ENCODE data around the gene TBC1D3. TPM values are rescaled to one million over a fixed set of nuclear protein-coding genes. Genes with fewer than 3 reads are reported as not detected.
"Not testable (repeated sequence)": the region's sequence is repeated elsewhere in the genome, so short reads cannot be mapped to it uniquely, and the experiment has no call there.

Gene TBC1D3
- total RNA-seq (not detected), total RNA-seq (0 to 0.44 (median 0) reads per million in 172 experiments)
- polyA plus RNA-seq (2013, experiment 1 of 2) = not detected
- not detected for polyA plus RNA-seq (2013, experiment 2 of 2)

DNA sequence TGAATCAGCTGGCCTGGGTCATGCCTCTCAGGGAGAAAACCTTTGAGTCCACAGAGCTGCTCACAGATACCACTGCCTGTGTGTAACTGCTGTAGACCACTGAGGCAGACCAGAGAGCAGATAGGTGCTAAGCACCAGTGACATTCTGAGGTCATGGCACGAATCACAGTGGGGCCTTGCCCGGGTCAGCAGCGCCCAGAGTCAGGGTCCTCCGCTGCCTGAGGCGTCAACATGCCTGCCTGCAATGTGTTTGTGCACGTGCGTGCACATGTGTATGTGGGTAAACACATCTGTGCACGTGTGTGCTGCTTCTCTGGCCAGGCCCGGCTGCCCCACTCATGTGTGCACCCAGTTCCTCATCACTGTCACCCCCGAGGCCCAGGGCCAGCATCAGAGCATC is at the start of gene TBC1D3:
Gene TBC1D3, minus strand, starts transcription at position 101 of the 400 bp plus-strand sequence. CDS start 1,526 bp downstream, outside the sequence.
- H3K27me3 ChIP-seq (ENCODE audit: control insufficient read depth in 1 of 2, insufficient read depth in 2 of 2, low read length in 2 of 2); H3K4me3 ChIP-seq (ENCODE audit: low read length); H3K9me3 Mint-ChIP-seq; H3K4me1 Mint-ChIP-seq (ENCODE audit: low read depth); H3K27ac ChIP-seq (ENCODE audit: low read depth in 1 of 2, low read length in 2 of 2); H3K27ac Mint-ChIP-seq; CTCF ChIA-PET; H3K36me3 Mint-ChIP-seq (ENCODE audit: low read depth); H3K4me3 Mint-ChIP-seq; H3K36me3 ChIP-seq (ENCODE audit: insufficient read depth, low read length); DNase-seq; H3K9me3 ChIP-seq (ENCODE audit: control insufficient read depth in 1 of 2, insufficient read depth in 1 of 2, low read length in 2 of 2); H3K27me3 Mint-ChIP-seq; ATAC-seq (ENCODE audit: poor library complexity); POLR2A ChIA-PET; intact Hi-C loops (cut with DNase I, micrococcal nuclease); H3K4me1 ChIP-seq (ENCODE audit: insufficient read depth, low read length): not testable (repeated sequence)

DNA sequence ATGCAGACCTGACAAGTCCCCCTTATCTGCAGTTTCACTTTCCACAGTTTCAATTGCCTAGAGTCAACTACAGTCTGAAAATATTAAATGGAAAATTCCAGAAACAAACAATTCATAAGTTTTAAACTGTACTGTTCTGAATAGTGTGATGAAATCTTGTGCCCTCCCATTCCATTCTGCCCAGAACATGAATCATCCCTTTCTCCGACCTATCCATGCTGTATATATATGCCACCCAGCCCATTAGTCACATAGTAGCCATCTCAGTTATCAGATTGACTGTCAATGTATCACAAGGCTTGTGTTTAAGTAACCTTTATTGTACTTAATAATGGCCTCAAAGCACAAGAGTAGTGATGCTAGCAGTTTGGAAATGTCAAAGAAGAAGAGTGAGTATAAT is 40.4 kb upstream of the TBC1D3 start:
- H3K4me1 ChIP-seq (ENCODE audit: insufficient read depth, low read length); H3K4me3 Mint-ChIP-seq; DNase-seq; H3K27ac ChIP-seq (ENCODE audit: low read depth in 1 of 2, low read length in 2 of 2); H3K27me3 ChIP-seq (ENCODE audit: control insufficient read depth in 1 of 2, insufficient read depth in 2 of 2, low read length in 2 of 2); CTCF ChIA-PET; POLR2A ChIA-PET; H3K27ac Mint-ChIP-seq; ATAC-seq (ENCODE audit: poor library complexity); intact Hi-C loops (cut with DNase I, micrococcal nuclease); H3K4me3 ChIP-seq (ENCODE audit: low read length); H3K36me3 Mint-ChIP-seq (ENCODE audit: low read depth); H3K9me3 ChIP-seq (ENCODE audit: control insufficient read depth in 1 of 2, insufficient read depth in 1 of 2, low read length in 2 of 2); H3K36me3 ChIP-seq (ENCODE audit: insufficient read depth, low read length); H3K9me3 Mint-ChIP-seq; H3K27me3 Mint-ChIP-seq; H3K4me1 Mint-ChIP-seq (ENCODE audit: low read depth): not testable (repeated sequence)

DNA sequence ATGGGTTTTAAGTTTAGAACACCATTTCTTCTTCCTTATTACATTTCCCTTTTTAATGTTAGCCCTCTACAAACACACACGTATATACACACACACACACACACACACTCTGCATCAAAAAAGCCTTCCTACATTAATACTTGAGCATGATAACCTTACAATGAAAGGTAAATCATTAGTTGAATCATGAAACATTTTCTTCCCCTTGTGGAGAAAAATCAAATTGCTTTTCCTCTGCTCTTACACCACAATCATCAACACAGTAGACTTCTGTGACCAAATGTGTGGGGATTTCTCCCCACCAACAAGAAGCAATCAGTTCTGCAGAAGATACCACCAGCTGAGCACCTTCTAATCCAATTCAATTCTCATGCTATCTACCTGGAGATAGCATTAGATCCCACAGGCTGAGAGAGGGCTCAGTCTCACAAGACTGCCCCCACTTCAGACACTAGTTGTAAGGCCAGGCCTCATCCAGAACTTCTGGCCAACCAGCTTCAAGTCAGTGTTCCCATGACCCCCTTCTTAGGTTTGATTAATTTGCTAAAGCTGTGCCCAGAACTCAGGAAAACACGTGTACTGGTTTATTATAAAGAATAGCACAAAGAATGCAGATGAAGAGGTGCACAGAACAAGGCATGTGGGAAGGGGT is 33.6 kb upstream of the TBC1D3 start:
- intact Hi-C loops (cut with DNase I, micrococcal nuclease); H3K4me1 ChIP-seq (ENCODE audit: insufficient read depth, low read length); H3K36me3 ChIP-seq (ENCODE audit: insufficient read depth, low read length); H3K4me3 ChIP-seq (ENCODE audit: low read length); H3K27ac Mint-ChIP-seq; H3K27ac ChIP-seq (ENCODE audit: low read depth in 1 of 2, low read length in 2 of 2); H3K4me1 Mint-ChIP-seq (ENCODE audit: low read depth); H3K27me3 ChIP-seq (ENCODE audit: control insufficient read depth in 1 of 2, insufficient read depth in 2 of 2, low read length in 2 of 2); ATAC-seq (ENCODE audit: poor library complexity); H3K9me3 Mint-ChIP-seq; CTCF ChIA-PET; POLR2A ChIA-PET; H3K36me3 Mint-ChIP-seq (ENCODE audit: low read depth); H3K9me3 ChIP-seq (ENCODE audit: control insufficient read depth in 1 of 2, insufficient read depth in 1 of 2, low read length in 2 of 2); DNase-seq; H3K4me3 Mint-ChIP-seq; H3K27me3 Mint-ChIP-seq: not testable (repeated sequence)

DNA sequence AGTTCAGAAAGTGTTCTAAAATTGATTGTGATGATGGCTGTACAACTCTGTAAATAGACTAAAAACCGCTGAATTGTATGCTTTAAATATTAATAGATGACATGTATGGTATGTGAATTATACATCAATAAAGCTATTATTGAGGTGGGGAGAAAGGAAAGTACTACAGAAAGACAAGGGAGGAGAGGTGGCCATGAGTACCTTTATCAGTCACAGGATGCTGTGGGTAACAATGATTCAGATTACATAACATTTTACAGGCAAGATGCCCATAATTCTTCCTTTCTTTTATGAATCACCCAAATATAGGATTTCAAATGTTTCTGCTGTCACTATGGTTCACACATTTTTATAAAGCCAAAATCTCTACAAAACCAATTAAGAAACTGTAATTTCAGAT is 28.5 kb upstream of the TBC1D3 start:
- H3K27me3 ChIP-seq (ENCODE audit: control insufficient read depth in 1 of 2, insufficient read depth in 2 of 2, low read length in 2 of 2); H3K9me3 Mint-ChIP-seq; ATAC-seq (ENCODE audit: poor library complexity); DNase-seq; H3K36me3 ChIP-seq (ENCODE audit: insufficient read depth, low read length); H3K27me3 Mint-ChIP-seq; H3K4me1 Mint-ChIP-seq (ENCODE audit: low read depth); H3K4me3 ChIP-seq (ENCODE audit: low read length); H3K4me3 Mint-ChIP-seq; H3K9me3 ChIP-seq (ENCODE audit: control insufficient read depth in 1 of 2, insufficient read depth in 1 of 2, low read length in 2 of 2); H3K27ac Mint-ChIP-seq; H3K27ac ChIP-seq (ENCODE audit: low read depth in 1 of 2, low read length in 2 of 2); H3K4me1 ChIP-seq (ENCODE audit: insufficient read depth, low read length); CTCF ChIA-PET; POLR2A ChIA-PET; intact Hi-C loops (cut with DNase I, micrococcal nuclease); H3K36me3 Mint-ChIP-seq (ENCODE audit: low read depth): not testable (repeated sequence)

DNA sequence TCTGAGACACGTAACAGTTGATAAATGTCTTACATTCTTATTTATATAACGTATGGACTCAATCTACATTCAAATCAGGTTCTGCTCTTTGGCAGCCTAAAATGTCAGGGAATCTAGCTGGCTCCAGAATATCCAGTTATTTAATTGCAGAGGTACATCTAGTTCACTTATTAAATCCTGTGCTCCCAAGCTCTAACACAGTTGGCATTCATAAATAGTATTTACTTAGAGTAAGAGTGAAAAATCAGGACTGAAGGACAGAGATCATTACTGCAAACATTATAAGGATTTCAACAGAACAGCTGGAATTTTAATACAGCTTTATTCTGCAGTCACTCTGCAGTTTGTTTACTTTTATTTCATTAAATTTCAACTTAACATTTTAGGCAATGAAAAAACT is 7.9 kb upstream of the TBC1D3 start:
- POLR2A ChIA-PET; H3K36me3 Mint-ChIP-seq (ENCODE audit: low read depth); H3K36me3 ChIP-seq (ENCODE audit: insufficient read depth, low read length); DNase-seq; H3K4me3 ChIP-seq (ENCODE audit: low read length); H3K27me3 ChIP-seq (ENCODE audit: control insufficient read depth in 1 of 2, insufficient read depth in 2 of 2, low read length in 2 of 2); ATAC-seq (ENCODE audit: poor library complexity); H3K9me3 ChIP-seq (ENCODE audit: control insufficient read depth in 1 of 2, insufficient read depth in 1 of 2, low read length in 2 of 2); H3K4me3 Mint-ChIP-seq; H3K27ac Mint-ChIP-seq; H3K4me1 Mint-ChIP-seq (ENCODE audit: low read depth); H3K27ac ChIP-seq (ENCODE audit: low read depth in 1 of 2, low read length in 2 of 2); H3K27me3 Mint-ChIP-seq; CTCF ChIA-PET; H3K4me1 ChIP-seq (ENCODE audit: insufficient read depth, low read length); intact Hi-C loops (cut with DNase I, micrococcal nuclease); H3K9me3 Mint-ChIP-seq: not testable (repeated sequence)

DNA sequence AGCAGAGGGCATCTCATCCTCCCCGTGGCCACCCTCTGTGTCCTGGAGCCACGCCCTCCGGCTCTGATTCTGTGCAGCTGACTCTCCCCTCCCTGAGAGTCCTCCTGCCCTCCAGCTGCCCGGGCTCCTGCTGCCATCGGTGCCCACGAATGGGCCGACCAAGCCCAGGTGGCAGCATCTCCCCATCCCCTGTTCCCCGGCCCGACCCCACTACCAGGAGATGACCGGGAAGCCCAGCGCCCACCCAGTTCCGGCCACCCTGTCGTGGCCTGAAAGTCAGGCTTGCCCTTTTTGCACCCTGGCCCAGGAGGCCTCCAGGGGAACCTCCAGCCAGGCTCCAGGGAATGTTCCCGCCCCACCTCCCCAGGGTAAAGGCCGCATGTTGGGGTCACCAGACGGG is 57.5 kb downstream of the TBC1D3 start:
- H3K4me3 ChIP-seq (ENCODE audit: low read length); POLR2A ChIA-PET; H3K4me1 Mint-ChIP-seq (ENCODE audit: low read depth); CTCF ChIA-PET; H3K36me3 Mint-ChIP-seq (ENCODE audit: low read depth); H3K27me3 ChIP-seq (ENCODE audit: control insufficient read depth in 1 of 2, insufficient read depth in 2 of 2, low read length in 2 of 2); H3K4me3 Mint-ChIP-seq; H3K9me3 Mint-ChIP-seq; H3K27ac ChIP-seq (ENCODE audit: low read depth in 1 of 2, low read length in 2 of 2); intact Hi-C loops (cut with DNase I, micrococcal nuclease); H3K4me1 ChIP-seq (ENCODE audit: insufficient read depth, low read length); ATAC-seq (ENCODE audit: poor library complexity); H3K27me3 Mint-ChIP-seq; H3K27ac Mint-ChIP-seq; H3K9me3 ChIP-seq (ENCODE audit: control insufficient read depth in 1 of 2, insufficient read depth in 1 of 2, low read length in 2 of 2); H3K36me3 ChIP-seq (ENCODE audit: insufficient read depth, low read length): not testable (repeated sequence)
- peak in 2 of 14 experiments; percentile 0 to 3 for DNase-seq
